ENCODE measurements around the gene MALRD1.

MALRD1 gene

DNA sequence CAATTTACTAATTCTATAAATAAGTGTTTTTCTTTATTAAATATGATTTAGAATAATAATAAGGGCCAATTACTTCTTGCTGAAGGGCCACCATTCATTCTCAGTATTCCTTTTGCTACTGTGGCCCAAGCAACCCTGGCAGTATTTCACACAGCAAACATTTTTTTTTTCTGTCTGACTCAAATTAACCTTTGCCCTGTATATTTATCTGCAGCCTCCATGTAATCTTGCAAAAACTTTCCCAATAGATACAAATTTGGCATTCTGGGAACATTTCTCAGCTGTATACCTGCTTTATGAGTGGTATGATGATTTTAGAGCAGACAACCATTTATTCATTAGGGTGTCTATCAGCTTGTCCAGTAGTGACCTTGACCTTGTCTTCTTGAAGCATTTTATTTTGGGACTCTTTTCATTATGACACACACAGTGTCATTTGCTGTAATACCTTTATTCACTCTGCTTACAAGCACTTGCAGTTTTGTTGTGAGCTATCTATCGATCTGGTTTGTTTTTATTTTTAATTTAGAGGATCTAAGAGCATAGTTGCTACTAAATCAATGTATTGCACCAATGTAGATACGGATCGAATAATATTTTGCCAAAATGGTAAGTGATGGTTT is 607.9 kb downstream of the MALRD1 start:
- no peak for FAIRE-seq

DNA sequence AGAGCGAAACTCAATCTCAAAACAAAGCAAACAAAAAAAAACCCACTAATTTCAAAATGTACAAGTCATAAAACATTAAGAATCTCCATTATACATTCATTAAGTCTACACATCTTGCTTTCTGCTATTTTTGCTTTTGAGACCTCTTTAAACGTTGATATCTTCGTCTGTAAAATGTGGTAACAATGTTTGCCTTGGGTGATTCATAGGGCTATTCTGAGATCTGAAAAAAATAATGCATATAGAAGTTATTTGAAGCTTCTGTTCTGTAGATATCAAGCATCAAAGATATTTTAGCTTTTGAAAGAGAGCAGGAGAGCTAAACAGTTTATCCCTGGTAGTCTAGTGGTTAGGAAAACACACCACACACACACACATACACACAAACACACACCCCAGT is 609.5 kb downstream of the MALRD1 start:
- no peak for FAIRE-seq

DNA sequence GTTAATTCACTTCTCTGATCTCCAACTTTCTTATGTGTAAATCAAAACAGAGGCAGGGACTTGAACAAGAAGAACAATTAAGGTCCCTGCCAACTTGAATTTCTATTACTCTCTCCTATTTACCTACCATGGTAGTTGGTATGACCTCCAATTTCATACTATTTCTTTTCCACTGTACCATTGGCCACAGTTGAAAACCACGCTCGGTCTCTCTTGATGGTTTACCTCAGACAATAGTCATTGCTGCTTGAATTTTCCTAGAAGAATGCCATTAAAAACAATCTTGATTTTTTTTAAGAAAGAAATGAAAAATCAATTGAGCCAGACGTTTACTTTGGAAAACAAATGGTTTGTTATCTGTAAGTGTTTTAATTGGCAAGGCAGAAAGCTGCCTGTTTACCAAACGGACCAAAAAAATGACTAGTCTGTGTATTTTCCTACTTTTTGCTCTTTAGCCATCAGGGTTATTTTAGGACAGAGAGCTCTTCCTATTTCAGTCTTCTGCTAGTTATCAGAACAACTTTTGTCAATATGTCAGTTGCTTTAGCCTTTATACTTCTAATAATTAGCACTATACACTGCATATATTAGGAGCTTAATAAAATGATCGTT is 610.1 kb downstream of the MALRD1 start:
- FAIRE-seq = no peak

DNA sequence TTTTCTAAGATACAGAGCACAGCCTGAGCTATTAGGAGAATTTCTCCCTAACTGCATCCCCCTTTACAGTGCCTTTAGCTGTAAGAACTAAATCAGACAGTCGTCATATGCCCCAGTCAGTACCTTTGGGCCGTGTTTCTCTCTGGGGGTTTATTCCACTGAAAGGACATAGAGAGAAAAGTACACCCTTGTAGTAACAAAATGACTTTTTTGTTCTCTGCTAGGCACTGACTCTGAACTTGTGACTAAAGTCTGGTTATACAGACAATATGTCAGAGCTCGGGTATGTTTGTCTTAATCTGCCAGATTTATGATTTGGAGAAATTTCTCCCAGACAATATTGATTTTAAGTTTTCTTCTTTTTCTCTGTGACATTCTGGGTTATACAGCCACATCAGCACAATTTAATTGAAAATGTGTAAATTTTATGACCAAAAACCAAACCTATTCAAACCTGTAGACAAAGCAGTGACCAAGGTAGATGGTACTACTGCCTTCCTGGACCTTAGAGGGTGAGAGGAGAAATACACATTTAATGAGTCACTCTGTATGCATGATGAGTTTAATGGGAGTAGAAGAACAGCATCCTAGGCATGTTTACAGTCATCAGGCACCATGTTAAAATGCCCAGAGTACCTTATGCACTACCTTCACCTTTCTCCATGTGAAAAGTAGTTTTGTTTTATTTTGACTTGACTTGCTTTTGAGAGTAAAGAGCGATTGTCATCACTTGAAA is 611.5 kb downstream of the MALRD1 start:
- FAIRE-seq = no peak

DNA sequence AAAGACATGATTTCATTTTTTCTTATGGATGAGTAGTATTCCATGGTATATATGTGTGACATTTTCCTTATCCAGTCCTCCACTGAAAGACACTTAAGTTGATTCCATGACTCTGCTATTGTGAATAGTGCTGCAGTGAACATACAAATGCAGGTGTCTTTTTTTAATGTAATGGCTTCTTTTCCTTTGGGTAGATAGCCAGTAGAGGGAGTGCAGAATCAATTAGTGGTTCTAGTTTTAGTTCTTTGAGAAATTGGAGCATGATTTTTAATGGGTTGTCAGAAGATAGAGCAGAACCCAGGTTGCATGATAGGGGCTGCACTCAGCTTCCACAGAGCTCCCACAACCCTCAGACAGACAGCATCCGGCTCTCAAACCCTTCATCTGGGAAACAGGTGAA is 614.7 kb downstream of the MALRD1 start:
- FAIRE-seq = no peak

DNA sequence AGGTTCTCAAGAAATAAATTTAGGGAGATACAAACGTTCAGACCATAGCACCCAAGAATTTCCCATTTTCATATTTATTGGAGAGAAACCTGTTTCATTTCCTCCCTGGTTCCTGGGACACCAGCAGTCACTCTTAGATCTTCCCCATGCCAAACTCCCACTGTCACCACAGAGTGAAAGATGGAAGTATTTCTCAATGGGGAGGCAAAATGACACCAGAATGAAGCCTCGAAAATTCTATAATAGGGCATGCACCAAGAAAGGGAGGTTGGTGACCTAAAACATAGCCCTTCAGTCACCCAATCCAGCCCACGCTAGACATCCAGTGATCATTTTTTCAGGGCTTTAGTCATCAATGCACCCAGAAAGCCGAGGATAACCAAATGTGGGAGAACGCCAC is 619.5 kb downstream of the MALRD1 start:
- no peak for FAIRE-seq

DNA sequence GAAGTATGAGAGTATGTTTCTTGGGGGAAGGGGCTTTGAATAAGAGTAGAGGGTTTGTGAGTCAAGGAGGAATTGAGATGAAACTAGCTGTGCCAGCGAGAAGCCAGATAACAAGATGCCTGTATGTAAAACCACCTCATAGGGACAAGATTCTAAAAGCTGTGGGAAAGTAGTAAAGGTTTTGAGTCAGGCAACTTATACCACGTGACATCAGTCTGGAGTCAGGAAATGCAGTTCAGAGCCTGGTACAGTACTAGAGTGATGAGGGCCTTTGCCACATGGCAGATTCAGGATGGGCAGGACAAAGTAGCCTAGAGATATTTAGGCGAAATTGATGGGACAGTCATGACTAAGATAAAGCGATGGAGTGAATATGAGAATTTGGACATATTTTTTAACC is 627.5 kb downstream of the MALRD1 start:
- no peak for FAIRE-seq

DNA sequence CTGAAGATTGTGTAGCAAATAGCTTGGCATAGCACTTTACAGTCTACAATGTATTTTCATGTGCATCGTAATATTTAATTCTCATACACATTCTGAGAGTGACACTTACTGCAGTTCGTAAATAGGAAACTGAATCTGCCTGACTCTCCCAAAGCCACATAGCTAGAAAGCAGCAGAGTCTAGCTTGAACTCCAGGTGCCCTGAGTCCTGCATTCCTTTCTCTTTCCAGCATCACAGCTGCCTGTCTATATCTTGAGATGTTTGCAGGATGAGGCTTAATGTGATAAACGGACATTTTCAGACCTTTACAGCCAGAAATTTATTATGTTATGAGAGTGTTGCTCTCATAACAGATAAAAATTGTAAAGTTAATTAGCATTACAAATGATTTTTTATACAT is 634.8 kb downstream of the MALRD1 start:
- FAIRE-seq = no peak

DNA sequence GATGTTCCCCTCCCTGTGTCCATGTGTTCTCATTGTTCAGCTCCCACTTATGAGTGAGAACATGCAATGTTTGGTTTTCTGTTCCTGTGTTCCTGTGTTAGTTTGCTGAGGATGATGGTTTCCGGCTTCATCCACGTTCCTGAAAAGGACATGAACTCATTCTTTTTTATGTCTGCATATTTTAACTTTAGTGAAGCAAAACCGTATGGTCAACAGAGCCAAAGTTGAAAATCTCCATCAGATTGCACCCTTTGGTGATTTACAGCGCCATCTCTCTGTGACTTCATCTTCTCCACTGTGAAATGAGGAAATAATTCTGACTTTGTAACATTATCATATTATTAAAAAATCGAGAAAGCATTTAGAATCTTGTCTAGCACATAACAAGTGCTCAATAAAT is 635.4 kb downstream of the MALRD1 start:
- no peak for FAIRE-seq

DNA sequence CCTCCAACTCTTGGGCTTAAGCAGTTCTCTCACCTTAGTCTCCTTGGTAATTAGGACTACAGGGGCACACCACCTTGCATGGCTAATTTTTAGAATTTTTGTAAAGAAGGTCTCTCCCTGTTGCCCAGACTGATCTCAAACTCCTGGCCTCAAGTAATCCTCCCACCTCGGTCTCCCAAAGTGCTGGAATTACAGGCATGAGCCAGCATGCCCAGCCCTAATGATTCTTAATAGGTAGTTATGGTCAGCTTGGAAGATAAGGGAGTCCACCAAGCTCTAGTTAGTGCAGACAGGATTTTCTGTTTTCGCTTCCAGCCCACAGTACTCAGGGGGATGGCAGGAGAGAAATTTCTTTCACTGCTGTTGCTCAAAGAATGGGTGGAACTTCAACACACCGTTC is 639.7 kb downstream of the MALRD1 start:
- no peak for FAIRE-seq

DNA sequence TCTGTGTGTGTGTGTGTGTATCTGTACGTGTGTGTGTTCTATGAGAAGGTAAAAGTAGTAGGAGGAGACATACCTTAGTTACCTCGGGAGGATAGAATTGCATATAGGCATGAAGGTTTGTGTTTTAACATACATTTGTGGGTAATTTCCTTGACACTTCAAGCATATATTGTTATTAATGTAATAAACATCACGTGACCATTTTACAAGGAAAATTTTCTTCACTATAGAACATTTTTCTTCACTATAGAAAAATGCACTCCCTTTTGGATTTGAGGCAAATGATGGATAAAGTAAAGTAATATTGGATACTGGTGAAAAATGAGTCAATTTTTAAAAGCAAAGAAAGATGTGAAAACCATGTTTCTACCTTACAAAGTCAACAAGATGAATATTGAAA is 640.6 kb downstream of the MALRD1 start:
- no peak for FAIRE-seq

DNA sequence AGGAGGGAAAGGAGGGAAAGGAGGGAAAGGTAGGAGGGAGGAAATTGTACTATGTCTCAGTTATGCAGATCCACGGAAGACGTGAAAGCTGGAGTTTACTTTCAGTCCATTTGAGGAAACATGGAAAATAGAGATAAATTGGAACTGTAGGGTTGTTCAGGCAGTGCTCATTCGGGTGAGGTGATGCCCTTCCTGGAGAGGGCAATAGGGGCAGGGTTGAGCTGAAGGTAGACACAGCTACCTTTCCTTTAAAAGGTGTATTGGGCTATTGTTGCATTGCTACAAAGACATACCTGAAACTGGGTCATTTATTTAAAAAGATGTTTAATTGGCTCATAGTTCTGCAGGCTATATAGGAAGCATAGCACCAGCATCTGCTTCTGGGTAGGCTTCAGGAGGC is 650.7 kb downstream of the MALRD1 start:
- no peak for FAIRE-seq

DNA sequence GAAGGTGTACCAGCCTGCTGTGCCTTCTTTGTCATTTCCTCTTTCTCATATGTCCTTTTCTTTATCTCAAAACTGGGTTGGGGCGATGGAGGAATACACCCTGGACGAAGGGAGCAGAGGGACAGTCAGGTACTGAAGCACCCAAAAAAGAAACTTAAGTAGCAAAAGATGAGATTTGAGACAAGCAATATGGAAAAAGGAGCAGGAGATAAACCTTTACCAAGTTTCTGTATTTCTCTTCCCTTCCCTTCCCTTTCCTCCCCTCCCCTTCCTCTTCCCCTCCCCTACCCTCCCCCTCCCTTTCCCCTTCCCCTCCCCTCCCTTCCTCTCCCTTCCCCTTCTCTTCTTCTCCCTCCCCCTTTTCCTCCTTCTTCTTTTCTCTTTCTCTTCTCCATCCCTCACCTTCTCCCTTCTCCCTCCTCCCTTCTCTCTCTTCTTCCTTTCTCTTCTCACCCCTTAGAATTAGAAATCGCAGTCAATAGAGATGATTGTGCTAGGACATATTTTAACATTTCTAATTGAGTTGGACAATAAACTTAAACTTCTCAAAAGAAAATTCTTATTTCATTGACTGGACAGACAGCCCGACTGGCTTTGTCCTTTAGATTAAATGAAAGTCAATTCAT is 652.9 kb downstream of the MALRD1 start:
- no peak for FAIRE-seq

DNA sequence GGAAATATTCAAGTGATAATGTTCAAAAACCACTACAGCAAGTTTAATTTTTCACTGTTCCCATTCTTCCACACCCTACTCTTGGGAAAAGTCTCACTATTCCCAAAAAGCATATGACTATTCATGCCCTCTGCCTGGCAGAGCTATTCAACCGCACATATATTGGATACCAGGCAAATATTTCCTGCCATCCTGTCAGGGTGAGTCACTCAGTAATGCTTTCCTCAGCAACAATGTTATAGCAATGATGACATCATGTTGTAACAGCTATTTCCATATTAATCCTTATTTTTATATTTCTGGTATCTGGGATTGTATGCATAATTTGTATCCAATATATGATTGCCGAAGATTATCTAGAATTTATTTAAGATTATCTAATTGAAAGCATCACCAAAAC is 653.6 kb downstream of the MALRD1 start:
- FAIRE-seq = no peak

DNA sequence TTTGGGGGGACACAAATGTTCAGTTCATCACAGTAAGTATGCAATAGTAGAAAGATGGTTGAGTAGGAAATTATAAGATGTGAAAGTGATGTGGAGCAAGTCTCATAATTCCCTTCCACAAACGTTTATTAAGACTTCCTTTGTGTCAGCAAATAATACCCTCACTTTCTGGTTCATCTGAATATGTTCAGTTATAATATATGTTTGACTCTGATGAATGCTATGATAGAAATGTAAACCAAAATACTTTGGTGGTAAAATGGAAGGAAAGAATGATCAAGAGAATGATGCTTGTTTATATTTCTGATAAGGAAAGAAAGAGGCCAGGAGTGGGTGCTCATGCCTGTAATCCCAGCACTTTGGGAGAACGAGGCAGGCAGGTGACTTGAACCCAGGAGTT is 655.9 kb downstream of the MALRD1 start:
- FAIRE-seq = no peak

DNA sequence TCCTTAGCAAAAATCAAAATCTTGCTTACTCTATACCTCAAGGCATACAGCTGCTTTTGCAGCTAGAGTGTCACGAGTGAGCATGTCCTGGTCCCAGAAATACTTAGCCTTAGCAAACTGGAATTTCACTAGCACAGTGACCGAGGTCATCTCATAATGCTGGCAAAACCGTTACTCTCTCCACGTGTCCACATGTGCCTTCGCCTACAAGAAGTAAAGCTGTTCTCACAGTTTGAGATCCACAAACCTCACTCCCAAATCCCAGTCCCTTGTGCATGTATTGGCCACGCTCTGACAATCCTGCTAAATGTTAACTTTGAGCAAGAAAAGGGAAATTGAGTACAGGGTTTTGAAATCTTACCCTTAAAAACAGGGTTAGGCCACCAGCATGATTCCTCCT is 656.6 kb downstream of the MALRD1 start:
- no peak for FAIRE-seq

DNA sequence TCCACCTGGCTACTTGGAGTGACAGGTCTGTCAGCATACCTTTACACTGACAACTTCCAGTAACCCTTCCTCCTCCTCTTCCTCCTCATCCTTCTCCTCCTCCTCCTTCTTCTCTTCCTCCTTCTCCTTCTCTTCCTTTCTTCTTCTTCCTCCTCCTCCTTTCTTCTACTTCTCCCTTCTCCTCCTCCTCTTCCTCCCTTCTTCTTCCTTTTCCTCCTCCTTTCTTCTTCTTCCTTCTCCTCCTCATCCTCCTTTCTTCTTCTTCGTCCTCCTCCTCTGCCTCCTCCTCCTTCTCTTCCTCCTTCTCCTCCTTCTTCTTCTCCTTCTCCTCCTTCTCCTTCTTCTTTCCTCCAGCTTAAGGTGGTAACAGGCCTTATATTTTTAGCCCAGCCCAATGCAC is 658.3 kb downstream of the MALRD1 start:
- FAIRE-seq = no peak

DNA sequence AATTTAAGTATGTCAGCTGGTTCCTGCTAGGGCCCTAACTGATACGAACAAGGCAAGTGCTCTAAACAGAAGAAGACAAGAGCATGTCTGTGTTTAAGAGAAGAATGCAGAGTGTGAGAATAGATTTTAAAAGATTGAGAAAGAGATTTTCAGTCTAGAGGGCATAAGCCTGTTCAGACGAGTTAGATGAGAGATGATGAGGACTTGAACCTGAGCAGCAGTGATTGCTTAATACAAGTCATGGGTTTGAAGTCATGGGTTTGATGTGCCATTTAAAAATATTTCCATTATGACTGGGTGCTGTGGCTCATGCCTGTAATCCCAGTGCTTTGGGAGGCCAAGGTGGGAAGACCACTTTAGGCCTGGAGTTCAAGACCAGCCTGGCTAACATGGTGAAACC is 658.8 kb downstream of the MALRD1 start:
- FAIRE-seq = no peak

DNA sequence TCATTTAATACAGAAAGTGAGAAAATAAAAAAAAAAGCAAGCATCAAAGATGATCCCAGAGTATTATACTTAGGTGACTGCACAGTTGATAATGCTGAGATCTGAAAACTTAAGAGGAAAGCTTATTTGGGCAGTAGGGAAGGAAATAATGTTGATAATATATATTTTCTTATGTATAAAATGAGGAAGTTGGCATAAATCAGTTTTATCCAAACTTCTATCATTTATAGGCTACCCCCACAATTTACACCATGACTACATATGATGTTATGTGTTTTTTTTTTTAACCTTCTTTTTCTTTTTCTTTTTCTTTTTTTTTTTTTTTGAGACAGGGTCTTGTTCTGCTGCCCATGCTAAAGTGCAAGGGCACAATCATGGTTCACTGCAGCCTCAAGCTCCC is 659.4 kb downstream of the MALRD1 start:
- no peak for FAIRE-seq

DNA sequence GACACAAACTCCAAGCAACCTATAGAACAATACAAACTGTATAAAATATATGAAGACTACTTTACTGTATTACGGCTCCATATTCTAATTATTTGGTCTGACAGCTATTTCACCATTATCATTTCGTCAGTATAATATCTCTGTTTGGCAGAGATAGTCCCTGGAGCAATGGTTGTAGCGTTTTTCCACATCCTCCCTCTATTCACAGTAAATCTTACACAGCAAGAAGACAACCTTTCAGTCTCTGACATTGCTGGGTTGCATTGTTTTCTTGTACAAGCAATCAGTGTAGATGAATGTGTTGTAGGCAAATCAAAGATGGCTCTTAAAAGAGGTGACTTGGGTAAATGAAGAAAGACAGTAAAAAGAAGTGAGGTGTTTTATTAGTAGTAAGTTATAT is 662.0 kb downstream of the MALRD1 start:
- no peak for FAIRE-seq

DNA sequence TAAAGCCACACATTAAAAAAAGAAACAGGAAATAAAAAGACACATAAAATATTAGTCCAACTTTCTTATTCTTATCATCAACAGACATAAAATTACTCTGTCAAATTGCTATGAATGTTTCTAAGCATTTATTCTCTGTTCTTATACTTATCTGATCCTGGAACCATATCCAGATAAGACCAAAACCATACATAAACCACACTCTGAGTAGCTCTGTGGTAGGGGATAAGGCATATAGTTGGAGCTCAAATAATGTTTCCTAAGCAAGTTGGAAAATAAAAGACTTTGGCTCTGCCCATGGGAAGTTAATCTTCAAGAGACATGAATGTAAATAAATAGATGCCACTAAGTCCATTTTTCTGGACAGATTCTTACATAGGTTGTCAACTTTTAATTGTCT is 664.6 kb downstream of the MALRD1 start:
- no peak for FAIRE-seq

DNA sequence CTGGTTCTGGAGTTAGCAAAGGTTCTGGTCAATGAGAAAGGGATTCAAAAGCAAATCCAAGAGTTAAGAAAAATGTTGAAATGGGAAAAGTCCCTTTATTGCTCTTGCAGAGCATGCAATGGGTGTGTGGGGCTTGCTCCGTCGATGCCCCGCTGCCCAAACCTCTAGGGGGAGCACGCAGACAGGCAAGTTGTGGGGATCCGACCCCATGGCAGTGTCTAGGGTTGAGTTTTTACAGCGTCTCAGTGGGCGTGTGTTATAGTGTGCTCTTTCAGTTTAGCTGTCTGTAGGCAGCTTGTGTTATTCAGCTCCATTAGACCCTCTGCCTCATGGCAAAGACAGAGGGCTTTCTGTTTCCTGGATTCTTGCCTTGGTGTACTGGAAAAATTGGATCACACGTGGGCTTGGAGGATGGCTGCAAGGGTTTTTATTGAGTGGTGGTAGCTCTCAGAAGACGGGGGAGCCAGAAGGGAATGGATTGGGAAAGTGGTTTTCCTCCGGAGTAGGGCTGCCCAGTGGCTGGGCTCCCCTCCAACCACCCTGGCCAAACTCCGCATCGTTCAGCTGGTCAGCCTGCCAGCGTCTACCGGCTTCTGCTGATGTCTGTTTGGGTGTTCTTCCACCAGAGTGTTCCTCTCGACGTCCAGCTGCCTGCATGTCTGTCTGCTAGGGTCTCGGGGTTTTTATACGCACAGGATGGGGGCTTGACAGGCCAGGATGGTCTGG is 665.4 kb downstream of the MALRD1 start:
- no peak for FAIRE-seq

DNA sequence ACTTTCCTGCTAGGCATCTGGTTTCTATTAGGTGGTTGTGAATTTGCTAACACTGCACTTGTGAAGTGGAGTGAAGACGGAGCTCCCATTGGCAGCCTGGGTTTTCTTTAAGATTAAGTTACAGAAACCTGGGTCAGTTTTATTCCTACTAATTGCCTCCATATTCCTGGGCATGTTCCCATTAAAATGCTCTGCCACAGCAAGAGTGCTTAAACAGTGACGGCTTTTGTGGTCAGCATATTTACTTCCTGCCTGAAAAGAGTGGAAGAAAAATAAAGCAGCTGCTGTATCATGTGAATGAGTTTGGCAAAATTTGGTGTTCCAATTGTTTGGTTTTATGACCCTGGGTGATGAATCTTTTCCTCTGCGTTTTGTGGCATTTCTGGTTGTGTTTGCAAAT is 670.7 kb downstream of the MALRD1 start:
- FAIRE-seq = no peak

DNA sequence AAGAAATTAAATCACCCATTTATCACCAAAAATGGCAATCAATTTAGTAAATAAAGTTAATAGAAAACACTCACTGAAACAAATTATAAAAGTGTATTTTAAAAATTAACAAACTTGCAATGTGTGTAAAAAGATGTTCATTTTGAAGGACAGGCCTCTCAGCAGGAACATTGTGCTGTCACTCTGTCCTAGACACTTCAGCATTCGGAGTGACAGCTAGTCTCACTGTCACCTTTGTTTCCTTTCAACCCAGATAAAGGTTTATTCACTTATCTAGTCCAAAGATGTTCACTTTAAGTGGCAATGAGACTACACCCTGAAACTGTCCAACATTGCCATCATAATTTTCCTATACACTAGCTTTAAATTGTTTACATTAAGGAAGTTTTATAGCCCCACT is 675.7 kb downstream of the MALRD1 start:
- no peak for FAIRE-seq

Data from G401.6 (cell line).